Placental epithelial cell (primary cell): ENCODE data around the gene CRYAB. TPM values are rescaled to one million over a fixed set of nuclear protein-coding genes. Genes with fewer than 3 reads are reported as not detected.

Experiments used
- small RNA-seq: library from RNA; depleted of rRNA; stranded (forward); fragments of <200 nt; gene quantifications from one replicate; pipeline ENCODE3, GENCODE V24; 2012
- total RNA-seq: library from RNA; depleted of rRNA; stranded (reverse); fragments of >200 nt; gene quantifications from 2 replicates; pipeline ENCODE4 v1.2.3, GENCODE V29; 2012

Gene CRYAB, protein sequence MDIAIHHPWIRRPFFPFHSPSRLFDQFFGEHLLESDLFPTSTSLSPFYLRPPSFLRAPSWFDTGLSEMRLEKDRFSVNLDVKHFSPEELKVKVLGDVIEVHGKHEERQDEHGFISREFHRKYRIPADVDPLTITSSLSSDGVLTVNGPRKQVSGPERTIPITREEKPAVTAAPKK
- 19.2 and 33.7 TPM in 2 replicates for total RNA-seq

DNA sequence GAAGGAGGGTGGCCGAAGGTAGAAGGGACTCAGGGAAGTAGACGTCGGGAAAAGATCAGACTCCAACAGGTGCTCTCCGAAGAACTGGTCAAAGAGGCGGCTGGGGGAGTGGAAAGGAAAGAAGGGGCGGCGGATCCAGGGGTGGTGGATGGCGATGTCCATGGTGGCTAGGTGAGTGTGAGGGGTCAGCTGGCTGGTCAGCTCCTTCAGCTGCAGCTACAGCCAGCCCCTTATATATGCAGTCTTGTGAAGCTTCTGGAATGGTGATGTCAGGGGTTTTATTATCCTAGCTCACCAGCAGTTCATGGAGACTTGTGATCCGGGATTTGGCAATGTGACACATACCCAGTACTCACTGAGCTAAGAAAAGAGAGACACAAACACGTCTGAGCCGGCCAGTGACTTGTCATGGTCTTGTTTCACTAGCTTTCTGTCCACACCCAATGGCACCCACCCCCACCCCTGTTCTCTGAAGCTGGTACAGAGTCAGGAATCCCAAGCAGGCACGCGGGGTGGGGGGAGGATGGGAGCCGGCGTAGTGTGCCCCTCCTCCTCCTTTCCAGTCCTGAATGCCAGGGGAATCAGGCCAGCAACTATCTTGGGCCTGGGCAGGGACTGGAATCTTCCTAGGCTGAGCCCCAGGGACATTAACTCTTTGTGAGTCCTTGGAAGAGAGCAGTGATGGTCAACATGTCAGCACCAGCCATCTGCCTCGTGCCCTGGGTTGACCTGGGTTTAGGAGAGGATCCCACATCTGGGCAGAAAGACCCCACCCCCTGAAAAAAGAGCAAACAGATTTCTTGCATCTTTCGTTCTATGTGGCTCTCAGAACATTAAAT is at the start of gene CRYAB:
Gene CRYAB, minus strand, starts transcription at position 208 of the 839 bp plus-strand sequence. Its CDS starts 46 bp downstream, at position 162.

DNA sequence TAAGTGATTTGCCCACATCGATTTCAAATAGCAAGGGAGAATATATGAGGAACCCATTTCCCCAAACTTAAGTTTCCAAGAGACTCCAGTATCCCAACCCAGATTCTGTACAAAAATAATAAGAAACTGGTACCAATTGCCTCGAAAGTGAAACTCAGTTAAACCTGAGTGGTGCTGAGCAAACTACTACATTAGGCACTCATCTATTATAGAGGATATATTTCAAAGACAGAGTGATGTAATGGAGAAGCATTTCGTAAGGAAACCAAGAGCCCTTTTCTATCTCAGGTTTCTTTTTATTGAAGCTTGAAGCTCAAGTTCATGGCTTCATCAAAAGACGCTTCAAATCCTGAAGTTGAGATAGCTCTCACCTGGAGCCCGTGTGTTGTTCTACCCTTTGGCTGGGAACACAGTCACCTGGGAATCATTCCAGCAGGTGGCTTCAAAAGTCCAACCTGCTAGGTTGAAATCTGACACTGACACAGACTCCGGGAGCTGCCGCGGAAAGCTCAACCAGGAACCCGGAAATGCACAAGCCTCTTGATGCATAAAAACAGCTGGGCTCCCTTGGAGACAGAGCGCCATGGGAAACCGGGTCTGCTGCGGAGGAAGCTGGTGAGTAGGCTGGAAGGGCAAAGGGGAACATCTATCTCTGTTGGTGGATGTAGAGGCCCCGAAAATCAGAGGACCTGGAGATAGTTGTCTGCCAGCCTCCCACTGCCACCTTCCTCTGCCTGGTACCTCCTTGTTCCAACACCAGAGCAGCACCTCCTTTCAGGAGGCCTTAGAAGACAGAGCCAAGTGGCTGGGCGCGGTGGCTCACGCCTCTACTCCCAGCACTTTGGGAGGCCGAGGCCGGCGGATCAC is 7.1 kb upstream of the CRYAB start, which contains the start of gene C11orf52:
Gene C11orf52, plus strand, starts transcription at position 524 of the 867 bp plus-strand sequence. Its CDS starts 60 bp downstream, at position 584.

DNA sequence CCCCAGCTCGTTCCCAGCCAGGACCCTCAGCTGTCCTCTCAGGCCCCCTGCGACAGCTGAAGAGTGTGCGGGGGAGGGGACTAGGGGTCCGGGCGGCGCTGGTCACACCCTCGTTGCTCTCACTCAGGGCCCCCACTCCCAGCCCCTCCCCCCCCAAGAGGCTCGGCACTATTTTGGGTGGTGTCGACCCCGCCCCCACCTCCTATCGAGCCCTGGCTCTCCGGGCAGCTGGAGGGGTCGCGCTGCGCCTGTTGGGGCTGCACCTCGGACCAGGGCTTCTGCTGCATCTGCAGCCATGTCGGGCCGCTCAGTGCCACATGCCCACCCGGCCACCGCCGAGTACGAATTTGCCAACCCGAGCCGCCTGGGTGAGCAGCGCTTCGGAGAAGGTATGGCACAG is 965 bp upstream of the CRYAB start, which contains the start of gene HSPB2:
Gene HSPB2, plus strand, starts transcription at position 200 of the 400 bp plus-strand sequence. Its CDS starts 96 bp downstream, at position 296.

DNA sequence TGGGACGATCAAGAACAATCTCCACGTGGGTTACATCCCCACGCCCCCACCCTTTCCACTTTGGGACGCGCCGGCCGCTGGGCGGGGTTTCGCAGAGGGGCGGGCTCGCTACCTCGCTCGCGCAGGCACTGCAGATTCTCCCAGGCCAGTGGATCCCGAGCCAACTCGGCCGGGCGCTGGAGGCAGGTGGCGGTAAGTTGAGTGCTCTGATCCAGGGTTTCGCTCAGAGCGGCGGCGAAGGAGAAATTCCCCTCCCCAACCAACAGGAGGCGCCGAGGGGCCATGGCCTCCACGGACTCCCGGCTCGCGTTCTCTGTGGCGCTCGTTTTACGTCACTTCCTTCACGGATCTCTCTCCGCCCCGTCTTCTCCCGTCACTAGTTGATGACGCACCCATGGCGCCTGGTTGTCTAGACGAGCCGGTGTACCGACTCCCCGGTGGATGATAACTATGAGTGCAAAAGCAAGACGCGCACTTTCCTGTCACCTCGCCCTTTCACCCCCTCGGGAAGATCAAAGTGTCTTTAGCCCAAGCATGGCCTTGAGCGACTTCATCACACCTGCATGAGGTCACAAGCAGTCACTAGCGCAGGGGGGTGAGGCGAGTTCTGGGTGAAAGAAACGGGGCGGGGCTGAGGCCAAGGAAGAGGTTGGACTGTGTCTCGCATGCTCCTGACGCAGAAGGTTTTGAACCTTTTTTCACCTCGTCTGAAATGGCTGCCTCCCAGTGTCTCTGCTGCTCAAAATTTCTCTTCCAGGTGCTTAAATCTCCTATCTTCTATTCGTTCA is 32.5 kb downstream of the CRYAB start, which contains the start of the genes CFAP68 and FDXACB1:
Gene CFAP68, plus strand, starts transcription at position 693 of the 788 bp plus-strand sequence. Its CDS starts 20 bp downstream, at position 713.
Gene FDXACB1, minus strand, starts transcription at position 317 of the 788 bp plus-strand sequence. Its CDS starts 33 bp downstream, at position 284.

DNA sequence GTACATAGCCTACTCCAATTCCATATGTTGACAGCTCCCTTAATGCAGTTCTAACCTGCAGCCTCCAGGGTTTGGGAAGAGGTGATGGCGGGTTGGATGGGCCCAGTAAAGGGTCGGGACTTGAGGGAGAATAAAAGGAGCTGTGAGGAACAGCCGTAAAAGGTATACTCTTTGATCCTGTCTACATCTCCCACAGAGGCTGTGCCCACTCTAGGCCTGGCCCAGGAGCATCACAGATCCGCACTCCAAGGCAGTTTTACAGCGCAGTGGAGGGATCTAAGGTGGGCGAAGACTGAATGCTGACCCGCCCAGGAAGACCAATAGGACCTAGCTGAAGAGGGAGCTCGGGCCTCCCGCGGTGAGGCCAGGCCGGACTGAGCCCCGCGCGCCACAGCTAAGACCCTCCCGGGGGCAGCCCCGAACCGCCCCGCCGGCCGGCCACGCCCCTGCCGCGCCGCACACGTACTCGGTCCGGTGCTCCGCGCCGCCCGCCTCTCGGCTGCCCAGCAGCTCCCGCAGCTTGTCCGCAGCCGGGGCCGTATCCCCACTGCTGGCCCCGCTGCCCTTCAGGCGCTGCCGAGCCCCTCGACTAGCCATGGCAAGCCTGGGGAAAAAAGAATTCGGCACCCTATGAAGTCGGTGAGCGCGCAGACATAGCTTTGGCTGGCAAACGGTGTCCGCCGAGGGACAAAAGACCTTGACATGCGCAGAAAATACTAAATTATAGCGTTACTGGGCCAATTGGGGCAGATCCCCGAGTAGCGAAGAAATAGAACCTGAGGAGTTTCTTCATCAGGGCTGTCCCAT is 40.5 kb downstream of the CRYAB start, which contains the start of gene ALG9:
Gene ALG9, minus strand, starts transcription at position 696 of the 807 bp plus-strand sequence. Its CDS starts 99 bp downstream, at position 597.

Small RNA genes lying within 50 kb of the gene (small RNA-seq; reads per million reads assigned to genes)
- 0.14 reads per million for gene C11orf52
- gene GNG5P3: not detected
- gene RNA5SP351: not detected
- 0.09 reads per million for gene RPL37AP8

Other genes starting within 250 kb of the CRYAB start
- 12.6 and 32.2 TPM in 2 replicates for gene PPP2R1B, start 145.4 kb downstream of the CRYAB start, total RNA-seq
- gene ALG9, start 40.2 kb downstream of the CRYAB start, total RNA-seq: 30.6 and 66.7 TPM in 2 replicates
- 2.2 and 3.1 TPM in 2 replicates for gene FDXACB1, start 32.6 kb downstream of the CRYAB start, total RNA-seq
- gene CFAP68, start 32.2 kb downstream of the CRYAB start, total RNA-seq: 8.2 and 37.3 TPM in 2 replicates
- gene HSPB2, start 964 bp upstream of the CRYAB start, total RNA-seq: 0.87 TPM in 1 of 2 replicates, not detected in the other
- 2.7 and 8.1 TPM in 2 replicates for gene C11orf52, start 7.1 kb upstream of the CRYAB start, total RNA-seq
- 14.9 and 19.5 TPM in 2 replicates for gene DIXDC1, start 25.6 kb upstream of the CRYAB start, total RNA-seq
- 18.1 and 24.6 TPM in 2 replicates for gene DLAT, start 113.6 kb upstream of the CRYAB start, total RNA-seq
- 1.7 and 4.3 TPM in 2 replicates for gene PIH1D2, start 162.2 kb upstream of the CRYAB start, total RNA-seq
- 28.7 and 31.8 TPM in 2 replicates for gene NKAPD1, start 162.5 kb upstream of the CRYAB start, total RNA-seq
- 30.7 and 37.7 TPM in 2 replicates for gene TIMM8B, start 175.0 kb upstream of the CRYAB start, total RNA-seq
- 75.4 and 76.0 TPM in 2 replicates for gene SDHD, start 175.1 kb upstream of the CRYAB start, total RNA-seq